ENCODE measurements around the gene SSX1.
"Not testable (repeated sequence)": the region's sequence is repeated elsewhere in the genome, so short reads cannot be mapped to it uniquely, and the experiment has no call there.

Gene SSX1

GRCh38 chrX:48255062-48255796, at the start of gene SSX1:
Gene SSX1 (plus strand): TSS chrX:48255392. CDS start chrX:48257242, 1,850 bp downstream.
- not testable (repeated sequence) for DNase-seq (ENCODE audit: low read depth in 1 of 2, low spot score in 1 of 2)

- DNase-seq (ENCODE audit: low read depth in 1 of 2, low spot score in 1 of 2) = not testable (repeated sequence)
Observed at GRCh38 chrX:48214341-48214740, 40.9 kb upstream of the SSX1 start.

DNA sequence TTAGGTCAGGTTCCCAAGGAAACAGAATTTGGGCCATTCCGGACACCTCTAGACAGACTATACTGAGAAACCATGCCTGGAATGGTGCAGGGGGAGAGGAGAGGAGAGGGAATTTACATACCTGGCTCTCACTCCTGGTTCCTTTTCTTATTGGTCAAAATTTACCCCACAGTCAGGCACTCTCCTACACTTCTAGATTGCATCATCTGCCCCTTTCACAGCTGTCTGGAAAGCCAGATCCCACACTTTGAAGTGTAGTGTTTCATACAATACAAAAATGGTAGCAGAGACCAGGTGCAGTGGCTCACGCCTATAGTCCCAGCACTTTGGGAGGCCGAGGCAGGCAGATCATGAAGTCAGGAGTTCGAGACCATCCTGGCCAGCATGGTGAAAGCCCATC, 31.0 kb upstream of the SSX1 start:
- DNase-seq (ENCODE audit: low read depth in 1 of 2, low spot score in 1 of 2) = not testable (repeated sequence)

DNA sequence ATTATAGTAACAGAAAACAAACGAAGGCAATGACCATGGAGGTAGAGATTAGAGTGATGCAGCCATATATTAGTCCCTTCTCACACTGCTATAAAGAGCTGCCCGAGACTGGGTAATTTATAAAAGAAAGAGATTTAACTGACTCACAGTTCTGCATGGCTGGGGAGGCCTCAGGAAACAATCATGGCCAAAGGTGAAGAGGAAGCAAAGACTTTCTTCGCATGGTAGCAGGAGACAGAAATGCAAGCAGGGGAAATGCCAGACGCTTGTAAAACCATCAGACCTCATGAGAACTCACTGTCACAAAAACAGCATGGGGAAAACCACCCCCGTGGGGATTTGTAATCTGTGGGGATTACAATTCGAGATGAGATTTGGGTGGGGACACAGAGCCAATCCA, 2.2 kb upstream of the SSX1 start:
- DNase-seq (ENCODE audit: low read depth in 1 of 2, low spot score in 1 of 2) = not testable (repeated sequence)

DNA sequence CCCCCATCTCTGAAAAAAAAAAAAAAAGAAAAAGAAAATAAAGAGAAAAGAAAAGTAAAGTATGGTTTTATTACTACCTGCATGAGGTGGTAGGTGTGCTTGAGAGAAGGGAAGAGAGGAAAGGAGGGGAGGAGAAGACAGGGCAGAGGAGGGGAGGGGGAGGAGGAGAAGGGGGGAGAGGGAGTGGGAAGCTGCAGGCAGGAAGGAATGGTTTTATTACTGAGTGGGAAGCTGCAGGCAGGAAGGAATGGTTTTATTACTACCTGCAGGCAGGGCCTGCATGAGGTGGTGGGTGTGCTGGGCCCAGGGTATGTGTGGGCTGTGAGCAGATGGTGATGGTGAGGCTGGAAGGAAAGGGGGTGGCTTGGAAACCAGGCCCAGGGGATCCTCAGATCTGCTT, 19.2 kb downstream of the SSX1 start:
- not testable (repeated sequence) for DNase-seq (ENCODE audit: low read depth in 1 of 2, low spot score in 1 of 2)

GRCh38 chrX:48278958-48279357, 23.8 kb downstream of the SSX1 start:
- no peak for DNase-seq (ENCODE audit: low read depth in 1 of 2, low spot score in 1 of 2)

DNA sequence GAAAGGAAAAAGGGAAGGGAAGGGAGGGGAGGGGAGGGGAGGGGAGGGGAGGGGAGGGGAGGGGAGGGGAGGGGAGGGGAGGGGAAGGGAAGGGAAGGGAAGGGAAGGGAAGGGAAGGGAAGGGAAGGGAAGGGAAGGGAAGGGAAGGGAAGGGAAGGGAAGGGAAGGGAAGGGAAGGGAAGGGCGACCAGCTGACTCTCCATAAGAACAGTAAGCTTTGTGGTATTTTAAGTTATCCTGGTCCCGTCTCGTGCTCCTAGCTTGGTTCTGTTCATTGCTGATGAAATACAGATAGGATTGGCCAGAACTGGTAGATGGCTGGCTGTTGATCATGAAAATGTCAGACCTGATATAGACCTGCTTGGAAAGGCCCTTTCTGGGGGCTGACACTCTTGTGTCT, 25.5 kb downstream of the SSX1 start:
- not testable (repeated sequence) for DNase-seq (ENCODE audit: low read depth in 1 of 2, low spot score in 1 of 2)

- DNase-seq (ENCODE audit: low read depth in 1 of 2, low spot score in 1 of 2) = no peak
Observed at GRCh38 chrX:48306175-48306574, 51.0 kb downstream of the SSX1 start.

DNA sequence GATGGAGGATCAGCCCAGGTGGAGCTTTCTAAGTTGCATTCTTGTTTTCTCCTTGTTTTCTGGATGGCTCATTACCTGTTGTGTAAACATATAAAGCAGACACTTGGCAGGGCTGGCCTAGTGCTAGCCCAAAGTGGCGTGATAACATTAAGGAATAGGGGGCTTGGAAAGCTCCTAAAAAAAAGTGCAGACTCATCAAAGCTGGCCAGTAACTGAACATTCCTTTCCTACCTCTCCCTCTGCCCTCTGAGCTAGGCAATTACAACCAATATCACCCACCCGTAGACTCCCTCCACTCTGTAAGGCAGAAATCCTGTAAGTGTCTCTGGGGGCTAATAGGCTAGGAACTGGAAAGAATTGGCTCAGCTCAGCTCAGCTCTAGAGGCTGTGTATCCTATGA, 58.8 kb downstream of the SSX1 start:
- DNase-seq (ENCODE audit: low read depth in 1 of 2, low spot score in 1 of 2) = not testable (repeated sequence)
